CD4-positive, alpha-beta memory T cell (primary cell): ENCODE results near the gene CERS5. TPM values are rescaled to one million over a fixed set of nuclear protein-coding genes. Genes with fewer than 3 reads are reported as not detected.
A peak's percentile ranks its signal among the peaks of the same experiment; 100 is the strongest.

ENCODE experiments used
- CTCF ChIA-PET: fragments of 350-600 bp; sonication (Branson Sonifier 250); formaldehyde crosslinking; loops from one replicate; lab custom pipeline; 2021; ENCODE audit warnings: inconsistent platforms; ENCODE audit not compliant: partially characterized antibody; lab: Charles Lee
- POLR2A ChIA-PET: fragments of 350-600 bp; sonication (Branson Sonifier 250); formaldehyde crosslinking; loops from one replicate; lab custom pipeline; 2021; ENCODE audit not compliant: partially characterized antibody; lab: Charles Lee
- DNase-seq, 5 donors: peaks; one replicate each; pipeline versions ENCODE4 v3.0.0 to v3.0.0-alpha.2; 2020 to 2022; ENCODE audit warnings: mixed read lengths in 1 of 5
- H3K27ac ChIP-seq: one replicate; pipeline ENCODE4 v1.7.0; 2013; ENCODE audit warnings: low read depth, low read length
- H3K27me3 ChIP-seq: 2 replicates; pipeline ENCODE4 v1.7.0; 2013; ENCODE audit warnings: mild to moderate bottlenecking, low read length, moderate library complexity; ENCODE audit not compliant: insufficient read depth
- H3K36me3 ChIP-seq: 2 replicates; pipeline ENCODE4 v1.7.0; 2013; ENCODE audit warnings: mild to moderate bottlenecking, low read length, moderate library complexity; ENCODE audit not compliant: insufficient read depth
- H3K4me1 ChIP-seq: 2 replicates; pipeline ENCODE4 v1.7.0; 2013; ENCODE audit warnings: mild to moderate bottlenecking, low read length, moderate library complexity; ENCODE audit not compliant: insufficient read depth
- H3K4me3 ChIP-seq, 2 donors: one replicate each; pipeline ENCODE4 v1.7.0; 2013; ENCODE audit warnings: low read length in 2 of 2, mild to moderate bottlenecking in 1 of 2
- H3K9me3 ChIP-seq, 2 donors: one replicate each; pipeline ENCODE4 v1.7.0; 2013; ENCODE audit warnings: low read length in 2 of 2, control low read depth in 1 of 2; ENCODE audit not compliant: control insufficient read depth in 1 of 2
- H3K27ac Mint-ChIP-seq, 7 donors: one replicate each; pipeline ENCODE4 v1.8.0; 2020 to 2021; ENCODE audit warnings: mixed read lengths in 7 of 7, mild to moderate bottlenecking in 6 of 7, inconsistent platforms in 3 of 7, moderate library complexity in 3 of 7
- H3K27me3 Mint-ChIP-seq, 2 donors: one replicate each; pipeline ENCODE4 v1.8.0; 2020 to 2021; ENCODE audit warnings: mixed read lengths in 2 of 2
- H3K36me3 Mint-ChIP-seq, 2 donors: one replicate each; pipeline ENCODE4 v1.8.0; 2020 to 2021; ENCODE audit warnings: mixed read lengths in 2 of 2, inconsistent platforms in 1 of 2, mild to moderate bottlenecking in 1 of 2
- H3K4me1 Mint-ChIP-seq, 4 donors: one replicate each; pipeline ENCODE4 v1.8.0; 2020 to 2021; ENCODE audit warnings: mixed read lengths in 4 of 4, mild to moderate bottlenecking in 1 of 4
- H3K4me3 Mint-ChIP-seq, 8 donors: one replicate each; pipeline ENCODE4 v1.8.0; 2020 to 2021; ENCODE audit warnings: mixed read lengths in 8 of 8, mild to moderate bottlenecking in 7 of 8, moderate library complexity in 6 of 8, inconsistent platforms in 3 of 8
- H3K9me3 Mint-ChIP-seq, 8 donors: one replicate each; pipeline ENCODE4 v1.8.0; 2020 to 2021; ENCODE audit warnings: mixed read lengths in 8 of 8, mild to moderate bottlenecking in 5 of 8, inconsistent platforms in 3 of 8, moderate library complexity in 1 of 8
- intact Hi-C: fragments of 100-400 bp; cut with micrococcal nuclease; formaldehyde crosslinking; loops from one replicate; pipeline ENCODE4 v1.15.1; 2023
- polyA plus RNA-seq, 2 donors: library from polyadenylated mRNA; unstranded; fragments of 300-500 nt; fragmentation: Illumina TruSeq; gene quantifications; one replicate each; pipeline ENCODE4 v1.2.3, GENCODE V29; 2021
- total RNA-seq, 2 experiments: library from RNA; stranded (reverse); gene quantifications; one replicate each; pipeline ENCODE4 v1.2.3, GENCODE V29; 2021

The CERS5 gene
- total and polyA plus RNA-seq, 4 experiments from 2014 or later = 42.1 to 62.7 (median 46.6) TPM

GRCh38 chr12:50182461-50182860 is 15.3 kb upstream of the CERS5 start:
- peak overlapping the region in 2 of 7 donors; percentile 22 to 31 for H3K27ac Mint-ChIP-seq
- H3K27me3 Mint-ChIP-seq = no peaks in the 10 kb centered on the region
- POLR2A ChIA-PET = interaction anchor here (0.9 kb wide), 1 partner anchor 98 kb away, joined by 7 read pairs; no protein-coding TSS in a partner anchor
- Histone ChIP-seq H3K9me3 (no peaks in the 10 kb centered on the region), H3K4me3 (no peak overlapping the region), H3K4me1 (peaks cover 10% of the 10 kb centered on the region), H3K27ac (no peak overlapping the region), H3K36me3 (peaks cover 17% of the 10 kb centered on the region), H3K27me3 (no peaks in the 10 kb centered on the region)
- peaks cover 14 to 22% of the 10 kb centered on the region in 2 donors for H3K36me3 Mint-ChIP-seq
- H3K4me1 Mint-ChIP-seq = peaks cover 5 to 19% (median 10%) of the 10 kb centered on the region in 4 donors
- DNase-seq = no peak
- CTCF ChIA-PET = interaction anchor here (1.7 to 4.2 kb wide), 3 partner anchors 43 to 132 kb away, joined by 5 to 14 read pairs (median 7); no protein-coding TSS in a partner anchor
- no peak overlapping the region for H3K4me3 Mint-ChIP-seq
- no peaks in the 10 kb centered on the region for H3K9me3 Mint-ChIP-seq
- intact Hi-C loops = loop anchor here (10.0 kb wide), 1 partner anchor 218 kb away; the partner anchor contains the start of gene AQP5

GRCh38 chr12:50181691-50182090 is 14.5 kb upstream of the CERS5 start:
- intact Hi-C loops = loop anchor here (10.0 kb wide), 1 partner anchor 217 kb away; the partner anchor contains the start of gene AQP5
- Mint-ChIP-seq H3K4me1 (peaks cover 5 to 14% (median 7%) of the 10 kb centered on the region in 4 donors), H3K9me3 (no peaks in the 10 kb centered on the region)

GRCh38 chr12:50175716-50176026 is 8.5 kb upstream of the CERS5 start:
- ChIA-PET POLR2A (interaction anchor here (0.5 to 1.1 kb wide), 5 partner anchors 9 to 88 kb away, joined by 3 to 6 read pairs (median 3); partner anchors contain the start of genes CERS5 and COX14), CTCF (interaction anchor here (0.7 to 13.8 kb wide), 27 partner anchors 9 to 139 kb away, joined by 3 to 197 read pairs (median 4); partner anchors contain the start of genes CERS5, COX14, GPD1 and SMARCD1)
- peaks cover 10 to 25% of the 10 kb centered on the region in 2 donors for H3K36me3 Mint-ChIP-seq
- peak overlapping the region in 1 of 7 donors; percentile 49 for H3K27ac Mint-ChIP-seq
- Histone ChIP-seq H3K4me3 (no peak overlapping the region), H3K27me3 (no peaks in the 10 kb centered on the region), H3K9me3 (no peaks in the 10 kb centered on the region), H3K4me1 (no peaks in the 10 kb centered on the region), H3K36me3 (peaks cover 22% of the 10 kb centered on the region), H3K27ac (no peak overlapping the region)
- H3K27me3 Mint-ChIP-seq = no peaks in the 10 kb centered on the region
- DNase-seq = no peak
- intact Hi-C loops = loop anchor here (1.0 kb wide), 5 partner anchors 43 to 105 kb away; no protein-coding TSS in a partner anchor
- no peaks in the 10 kb centered on the region for H3K9me3 Mint-ChIP-seq
- no peak overlapping the region for H3K4me3 Mint-ChIP-seq
- H3K4me1 Mint-ChIP-seq = peaks cover 0 to 2% (median 0%) of the 10 kb centered on the region in 4 donors

More at GRCh38 chr12:50181691-50182090, 14.5 kb upstream of the CERS5 start:
- Histone ChIP-seq H3K4me3 (no peak overlapping the region), H3K9me3 (no peaks in the 10 kb centered on the region), H3K4me1 (peaks cover 4% of the 10 kb centered on the region), H3K36me3 (peaks cover 22% of the 10 kb centered on the region), H3K27ac (no peak overlapping the region), H3K27me3 (no peaks in the 10 kb centered on the region)
- Mint-ChIP-seq H3K27ac (peak overlapping the region in 1 of 7 donors; percentile 32), H3K36me3 (peaks cover 19 to 29% of the 10 kb centered on the region in 2 donors), H3K4me3 (no peak overlapping the region), H3K27me3 (no peaks in the 10 kb centered on the region)
- ChIA-PET CTCF (interaction anchor here (1.0 to 11.4 kb wide), 6 partner anchors 42 to 133 kb away, joined by 3 to 131 read pairs (median 6); partner anchors contain the start of genes COX14 and SMARCD1), POLR2A (interaction anchor here (0.5 to 1.0 kb wide), 3 partner anchors 9 to 69 kb away, joined by 3 to 4 read pairs (median 3); partner anchors contain the start of gene CERS5)
- DNase-seq = no peak

- peaks cover 0 to 3% (median 0%) of the 10 kb centered on the region in 8 donors for H3K9me3 Mint-ChIP-seq
- no peak overlapping the region for H3K27ac ChIP-seq
- no peaks in the 10 kb centered on the region for H3K27me3 ChIP-seq
- H3K27ac Mint-ChIP-seq = peak overlapping the region in 2 of 7 donors; percentile 13 to 49
- H3K36me3 ChIP-seq = peaks cover 19% of the 10 kb centered on the region
- no peaks in the 10 kb centered on the region for H3K4me1 ChIP-seq
- intact Hi-C loops = loop anchor here (1.0 kb wide), 5 partner anchors 43 to 105 kb away; no protein-coding TSS in a partner anchor
- H3K4me1 Mint-ChIP-seq = peaks cover 0 to 2% (median 0%) of the 10 kb centered on the region in 4 donors
- DNase-seq = peak; percentile 44 to 71 (median 64)
- ChIA-PET CTCF (interaction anchor here (0.6 to 13.8 kb wide), 28 partner anchors 8 to 139 kb away, joined by 3 to 197 read pairs (median 4); partner anchors contain the start of genes CERS5, COX14, GPD1 and SMARCD1), POLR2A (interaction anchor here (0.7 to 1.1 kb wide), 2 partner anchors 63 to 87 kb away, joined by 3 to 6 read pairs; partner anchors contain the start of gene COX14)
- no peaks in the 10 kb centered on the region for H3K27me3 Mint-ChIP-seq
- H3K4me3 Mint-ChIP-seq = no peak overlapping the region
- peaks cover 10 to 22% of the 10 kb centered on the region in 2 donors for H3K36me3 Mint-ChIP-seq
- no peaks in the 10 kb centered on the region for H3K9me3 ChIP-seq
- H3K4me3 ChIP-seq = no peak overlapping the region
Observed at GRCh38 chr12:50174971-50175715, 8.0 kb upstream of the CERS5 start.

- Mint-ChIP-seq H3K27ac (peak overlapping the region; percentile 88 to 98 (median 96)), H3K4me1 (peaks cover 19 to 34% (median 26%) of the 10 kb centered on the region in 4 donors), H3K4me3 (peak overlapping the region; percentile 93 to 96 (median 94)), H3K27me3 (no peaks in the 10 kb centered on the region), H3K9me3 (peaks cover 0 to 4% (median 0%) of the 10 kb centered on the region in 8 donors), H3K36me3 (peaks cover 0 to 6% of the 10 kb centered on the region in 2 donors)
- H3K4me1 ChIP-seq = peaks cover 32% of the 10 kb centered on the region
- H3K4me3 ChIP-seq = peak overlapping the region; percentile 72 to 81
- CTCF ChIA-PET = interaction anchor here (0.7 to 13.8 kb wide), 11 partner anchors 9 to 141 kb away, joined by 3 to 197 read pairs (median 5); partner anchors contain the start of genes COX14 and SMARCD1
- POLR2A ChIA-PET = interaction anchor here (0.5 to 5.9 kb wide), 20 partner anchors 8 to 1139 kb away, joined by 3 to 112 read pairs (median 6); partner anchors contain the start of genes COX14, LIMA1 and SMARCD1
- intact Hi-C loops = loop anchor here (1.0 to 2.0 kb wide), 3 partner anchors 55 to 142 kb away; partner anchors contain the start of genes RACGAP1 and SMARCD1
- no peak for DNase-seq
- H3K27me3 ChIP-seq = no peaks in the 10 kb centered on the region
- H3K36me3 ChIP-seq = no peaks in the 10 kb centered on the region
- peak overlapping the region; percentile 90 for H3K27ac ChIP-seq
- H3K9me3 ChIP-seq = no peaks in the 10 kb centered on the region
Observed at GRCh38 chr12:50166799-50167048, 445 bp downstream of the CERS5 start.

GRCh38 chr12:50164963-50165362 is 2.2 kb downstream of the CERS5 start:
- H3K36me3 ChIP-seq = no peaks in the 10 kb centered on the region
- no peaks in the 10 kb centered on the region for H3K9me3 ChIP-seq
- POLR2A ChIA-PET = interaction anchor here (5.9 kb wide), 1 partner anchor 52 kb away, joined by 112 read pairs; the partner anchor contains the start of gene COX14
- H3K36me3 Mint-ChIP-seq = peaks cover 0 to 7% of the 10 kb centered on the region in 2 donors
- no peak overlapping the region for H3K27ac ChIP-seq
- peaks cover 43% of the 10 kb centered on the region for H3K4me1 ChIP-seq
- H3K4me1 Mint-ChIP-seq = peaks cover 23 to 45% (median 30%) of the 10 kb centered on the region in 4 donors
- H3K4me3 ChIP-seq = no peak overlapping the region
- CTCF ChIA-PET = interaction anchor here (2.0 to 13.8 kb wide), 3 partner anchors 11 to 79 kb away, joined by 4 to 197 read pairs (median 58); partner anchors contain the start of genes COX14 and SMARCD1
- H3K9me3 Mint-ChIP-seq = peaks cover 0 to 4% (median 0%) of the 10 kb centered on the region in 8 donors
- no peak for DNase-seq
- H3K27ac Mint-ChIP-seq = peak overlapping the region; percentile 31 to 73 (median 44)
- H3K4me3 Mint-ChIP-seq = peak overlapping the region in 7 of 8 donors; percentile 37 to 95 (median 63)
- intact Hi-C loops = no loop called here
- H3K27me3 Mint-ChIP-seq = no peaks in the 10 kb centered on the region
- no peaks in the 10 kb centered on the region for H3K27me3 ChIP-seq
